Activated gamma-delta T cell treated with Interleukin-2 at 50 U/mL for 16 hours (primary cell): ENCODE results near the gene RANBP2.

Experiments used
- DNase-seq: peaks from one replicate; pipeline ENCODE4 v3.0.0-alpha.2; 2020

RANBP2 gene

DNA sequence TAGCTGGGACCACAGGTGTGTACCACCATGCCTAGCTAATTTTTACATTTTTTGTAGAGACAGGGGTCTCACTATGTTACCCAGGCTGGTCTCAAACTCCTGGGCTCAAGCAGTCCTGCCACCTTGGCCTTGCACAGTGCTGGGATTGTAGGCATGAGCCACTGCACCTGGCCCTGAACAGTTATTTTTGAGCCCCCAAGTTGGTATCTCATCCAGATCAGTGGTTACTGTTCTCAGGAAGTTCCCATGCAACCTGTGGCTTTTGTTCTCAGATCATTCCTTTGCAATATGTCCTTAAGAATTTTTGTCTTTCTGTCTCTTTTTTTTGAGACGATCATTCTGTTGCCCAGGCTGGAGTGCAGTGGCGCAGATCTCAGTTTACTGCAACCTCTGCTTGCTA lies 59.6 kb downstream of the RANBP2 start:
- DNase-seq, result no peak

GRCh38 chr2:108786008-108786353 lies 66.7 kb downstream of the RANBP2 start:
- DNase-seq, result no peak

GRCh38 chr2:108786354-108787215 lies 67.3 kb downstream of the RANBP2 start, which contains the start of gene CCDC138:
Gene CCDC138, plus strand, starts transcription at chr2:108786771. Its CDS starts 52 bp downstream, at chr2:108786823.
- DNase-seq, result peak; percentile 91

DNA sequence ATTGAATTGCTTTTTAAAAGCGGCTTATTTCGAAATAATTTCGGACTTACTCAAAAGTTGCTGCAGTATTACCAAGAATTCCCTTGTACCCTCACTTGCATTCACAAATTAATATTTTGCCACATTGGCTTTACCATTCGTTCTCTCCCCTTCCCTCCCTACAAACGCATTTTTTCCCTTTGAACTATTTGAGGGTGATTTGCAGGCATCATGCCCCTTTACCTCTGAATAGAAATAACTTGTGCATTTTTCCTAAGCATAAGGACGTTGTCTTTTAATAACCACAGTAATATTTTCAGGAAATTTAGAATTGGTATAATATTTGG lies 67.9 kb downstream of the RANBP2 start:
- DNase-seq, result no peak

DNA sequence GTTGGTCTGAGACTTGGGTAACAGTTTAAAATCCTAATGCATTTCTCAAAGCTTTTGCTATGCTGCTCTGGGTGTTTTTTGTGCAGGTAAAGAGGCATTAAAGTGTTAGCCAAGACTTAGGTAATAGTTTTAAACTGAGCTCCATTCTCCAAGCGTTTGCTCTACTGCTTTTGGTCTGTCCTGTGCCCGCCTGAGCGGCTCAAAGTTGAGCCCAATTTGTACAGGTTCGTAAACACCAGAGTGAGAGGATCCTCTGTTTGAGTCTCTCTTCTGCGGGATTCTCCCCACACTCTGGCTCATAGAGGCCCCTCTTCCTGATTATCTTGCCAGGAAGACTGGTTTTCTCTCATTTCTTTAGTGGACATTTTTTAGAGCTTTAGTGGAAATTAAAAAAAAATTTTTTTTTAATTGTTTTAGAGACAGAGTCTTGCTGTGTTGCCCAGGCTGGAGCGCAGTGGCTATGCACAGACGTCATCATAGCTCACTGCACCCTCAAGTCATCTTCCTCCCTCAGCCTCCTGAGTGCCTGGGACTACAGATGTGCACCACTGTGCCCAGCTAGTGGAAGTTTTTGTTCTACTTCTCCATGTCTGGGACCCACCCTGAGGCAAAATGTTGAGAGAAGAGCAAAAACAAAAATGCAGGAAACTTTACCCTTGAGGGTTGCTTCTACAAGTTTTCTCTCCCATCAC lies 83.9 kb downstream of the RANBP2 start:
- DNase-seq, result no peak

DNA sequence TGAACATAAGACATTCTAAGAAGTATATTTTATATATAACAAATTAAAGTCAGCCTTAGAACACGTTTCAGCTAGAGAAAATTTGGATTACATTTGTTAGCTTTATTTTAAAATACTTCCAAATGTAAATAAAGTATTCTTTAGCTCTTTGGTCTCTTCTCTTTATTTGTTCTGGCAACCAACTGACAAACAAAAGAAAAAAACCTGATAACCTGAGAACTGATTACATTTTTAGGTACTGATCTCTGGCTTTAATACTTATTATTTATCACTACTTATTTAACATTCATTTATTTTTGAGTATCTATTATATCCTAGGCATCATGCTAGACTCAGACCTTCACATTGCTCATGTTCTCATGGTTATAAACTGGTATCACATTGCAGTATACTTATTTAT lies 85.8 kb downstream of the RANBP2 start:
- DNase-seq, result no peak

GRCh38 chr2:108805782-108806181 lies 86.5 kb downstream of the RANBP2 start:
- DNase-seq, result no peak

DNA sequence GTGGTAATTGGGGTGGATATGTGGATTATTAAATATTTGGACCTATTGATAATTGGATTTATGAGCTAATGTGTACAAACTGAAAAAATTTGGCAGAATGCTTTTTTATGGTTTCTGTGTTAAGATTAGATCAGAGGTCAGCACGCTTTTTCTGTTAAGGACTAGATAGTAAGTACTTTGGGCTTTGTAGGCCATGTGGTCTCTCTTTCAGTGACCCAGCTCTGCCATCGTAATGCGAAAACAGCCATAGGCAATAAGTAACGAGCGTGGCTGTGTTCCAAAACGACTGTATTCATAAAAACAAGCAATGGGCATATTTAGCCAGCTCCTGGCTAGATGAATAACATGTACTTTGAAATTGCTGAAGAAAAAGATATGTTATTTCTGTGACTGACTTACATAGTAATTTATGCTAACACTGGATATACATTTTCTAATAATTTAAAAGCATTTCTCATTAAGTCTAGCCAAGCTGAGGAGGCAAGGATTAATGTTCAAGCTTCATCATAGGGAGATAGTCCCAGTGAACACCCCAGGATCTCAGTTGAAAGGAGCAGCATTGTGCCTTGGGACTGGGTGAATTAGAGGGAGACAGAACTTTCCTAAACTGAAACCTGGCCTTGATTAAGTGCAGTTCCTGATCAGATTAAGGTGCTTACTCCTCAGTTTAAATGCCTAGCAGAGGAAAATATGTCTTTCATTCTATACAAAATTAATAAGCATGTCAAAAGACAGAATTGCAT lies 87.3 kb downstream of the RANBP2 start:
- no peak for DNase-seq

- no peak for DNase-seq
Measured at GRCh38 chr2:108809936-108810335, 90.7 kb downstream of the RANBP2 start.

DNA sequence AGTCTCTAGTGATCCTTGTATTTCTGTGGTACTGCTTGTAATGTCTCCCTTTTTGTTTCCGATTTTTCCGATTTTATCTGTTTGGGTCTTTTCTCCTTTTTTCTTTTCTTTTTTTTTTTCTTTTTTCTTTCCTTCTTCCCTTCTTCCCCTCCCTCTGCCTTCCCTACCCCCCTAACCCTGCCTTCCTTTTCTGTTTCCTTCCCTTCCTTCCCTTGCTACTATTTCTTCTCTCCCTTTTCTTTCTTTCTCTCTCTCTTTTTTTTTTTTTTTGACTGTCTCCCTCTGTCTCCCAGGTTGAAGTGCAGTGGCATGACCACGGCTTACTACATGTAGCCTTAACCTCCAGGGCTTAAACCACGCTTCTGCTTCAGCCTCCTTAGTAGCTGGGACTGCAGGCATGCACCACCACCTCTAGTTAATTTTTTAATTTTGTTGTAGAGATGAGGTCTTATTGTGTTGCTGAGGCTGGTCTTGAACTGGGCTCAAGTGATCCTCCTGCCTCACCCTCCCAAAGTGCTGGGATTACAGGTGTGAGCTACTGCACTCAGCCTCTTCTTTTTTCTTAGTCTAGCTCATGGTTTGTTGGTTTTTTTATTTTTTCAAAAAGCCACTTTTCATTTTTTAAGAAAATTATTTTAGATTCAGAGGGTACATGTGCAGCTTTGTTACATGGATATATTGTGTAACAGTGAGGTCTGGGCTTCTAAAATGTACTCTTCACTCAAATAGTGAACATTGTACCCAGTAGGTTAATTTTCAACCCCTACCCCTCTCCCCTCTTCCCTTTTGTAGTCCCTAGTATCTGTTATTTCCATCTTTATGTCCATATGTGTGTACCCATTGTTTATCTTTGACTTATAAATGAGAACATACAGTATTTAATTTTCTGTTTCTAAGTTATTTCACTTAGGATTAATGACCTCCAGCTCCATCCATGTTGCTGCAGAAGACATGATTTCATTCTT lies 92.0 kb downstream of the RANBP2 start:
- DNase-seq, result no peak

- no peak for DNase-seq
Measured at GRCh38 chr2:108813732-108814131, 94.5 kb downstream of the RANBP2 start.

- DNase-seq, result no peak
Measured at GRCh38 chr2:108820482-108820881, 101.2 kb downstream of the RANBP2 start.

GRCh38 chr2:108823286-108823685 lies 104.0 kb downstream of the RANBP2 start:
- no peak for DNase-seq

DNA sequence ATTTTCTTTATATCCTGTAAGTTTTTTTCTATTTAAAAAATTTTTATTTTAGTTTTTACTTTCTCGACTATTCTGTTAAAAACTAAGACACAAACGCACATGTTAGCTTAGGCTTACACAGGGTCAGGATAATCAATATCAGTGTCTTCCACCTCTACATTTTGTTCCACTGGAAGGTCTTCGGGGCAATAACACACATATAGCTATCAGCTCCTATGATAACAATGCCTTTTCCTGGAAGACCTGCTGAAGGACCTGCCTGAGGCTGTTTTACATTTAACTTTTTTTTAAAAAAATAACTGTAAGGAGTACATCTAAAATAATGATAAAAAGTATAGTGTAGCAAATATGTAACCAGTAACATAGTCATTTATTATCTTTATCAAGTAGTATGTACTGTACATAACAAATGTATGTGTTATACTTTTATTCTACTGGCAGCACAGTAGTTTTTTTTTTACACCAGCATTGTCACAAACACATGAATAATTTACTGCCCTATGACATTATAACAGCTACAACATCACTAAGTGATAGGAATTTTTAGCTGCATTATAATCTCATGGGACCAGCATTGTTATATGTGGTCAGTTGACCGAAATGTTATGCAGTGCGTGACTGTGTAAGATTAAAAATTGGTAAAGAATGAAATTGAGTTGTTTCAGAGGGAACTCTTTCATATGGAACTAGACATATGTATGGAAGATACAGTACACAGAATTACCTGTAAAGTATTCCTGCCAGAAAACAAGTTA lies 105.2 kb downstream of the RANBP2 start:
- DNase-seq, result no peak

DNA sequence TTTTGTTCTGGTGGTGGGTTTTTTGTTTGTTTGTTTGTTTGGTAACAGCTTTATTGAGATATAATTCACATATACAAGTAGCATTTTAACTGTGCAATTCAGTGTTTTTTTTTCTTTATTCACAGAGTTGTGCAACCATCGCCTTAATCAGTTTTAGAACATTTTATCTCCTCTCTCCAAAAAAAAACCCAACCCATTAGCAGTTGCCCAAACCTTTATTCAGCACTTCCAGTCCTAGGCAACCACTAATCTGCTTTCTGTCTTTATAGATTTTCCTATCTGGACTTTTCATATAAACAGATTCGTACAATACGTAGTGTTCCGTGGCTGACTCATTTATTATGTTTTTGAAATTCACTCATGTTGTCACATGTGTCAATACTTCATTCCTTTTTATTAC lies 106.0 kb downstream of the RANBP2 start:
- no peak for DNase-seq

GRCh38 chr2:108825736-108826135 lies 106.5 kb downstream of the RANBP2 start:
- DNase-seq, result no peak

- no peak for DNase-seq
Measured at GRCh38 chr2:108829578-108830310, 110.5 kb downstream of the RANBP2 start.

- no peak for DNase-seq
Measured at GRCh38 chr2:108833219-108833618, 113.9 kb downstream of the RANBP2 start.

DNA sequence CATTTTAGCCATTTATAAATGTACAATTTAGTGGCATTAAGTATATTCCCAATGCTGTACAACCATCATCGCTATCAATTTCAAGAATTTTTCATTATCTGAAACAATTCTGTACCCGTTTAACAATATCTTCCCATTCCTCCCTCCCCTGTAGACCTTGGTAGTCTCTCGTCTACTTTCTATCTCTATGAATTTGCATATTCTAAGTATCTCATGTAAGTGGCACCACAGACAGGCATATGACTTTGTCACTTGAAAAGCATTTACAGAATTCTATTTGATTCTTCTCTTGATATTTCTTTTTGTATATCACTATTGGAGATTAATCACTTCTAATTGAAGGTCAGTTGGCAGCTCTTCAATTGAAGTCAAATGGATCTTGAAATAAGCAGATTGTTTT lies 115.3 kb downstream of the RANBP2 start:
- DNase-seq, result no peak

GRCh38 chr2:108835040-108835439 lies 115.8 kb downstream of the RANBP2 start:
- no peak for DNase-seq
